NT2/D1 (cell line): ENCODE data around the gene FAR2.

ENCODE experiments used
- SUZ12 ChIP-seq: IDR thresholded peaks from 2 replicates; pipeline ENCODE4 v1.6.1; 2011; ENCODE audit not compliant: insufficient read length, insufficient read depth; ENCODE audit errors: extremely low read depth
- YY1 ChIP-seq: IDR thresholded peaks from 2 replicates; pipeline ENCODE4 v1.6.1; 2011; ENCODE audit not compliant: insufficient read length, insufficient read depth
- ZNF274 ChIP-seq: IDR thresholded peaks from 2 replicates; pipeline ENCODE4 v1.6.1; 2011; ENCODE audit warnings: mild to moderate bottlenecking, low read depth, low read length

GRCh38 chr12:29220632-29221336 is 71.7 kb downstream of the FAR2 start:
- no peak for TF ChIP-seq ZNF274
- no peak for TF ChIP-seq YY1
- no peak for TF ChIP-seq SUZ12
